Stimulated activated CD4-positive, alpha-beta T cell treated with anti-CD3 and anti-CD28 coated beads, TNF-alpha, amount 100 ng/mL, for 24 hours (primary cell): ENCODE results near the gene CARD19.

ENCODE experiments used
- DNase-seq, 3 experiments: peaks; one replicate each; pipeline ENCODE4 v3.0.0-alpha.2; 2020; ENCODE audit warnings: low read depth in 3 of 3

The CARD19 gene

DNA sequence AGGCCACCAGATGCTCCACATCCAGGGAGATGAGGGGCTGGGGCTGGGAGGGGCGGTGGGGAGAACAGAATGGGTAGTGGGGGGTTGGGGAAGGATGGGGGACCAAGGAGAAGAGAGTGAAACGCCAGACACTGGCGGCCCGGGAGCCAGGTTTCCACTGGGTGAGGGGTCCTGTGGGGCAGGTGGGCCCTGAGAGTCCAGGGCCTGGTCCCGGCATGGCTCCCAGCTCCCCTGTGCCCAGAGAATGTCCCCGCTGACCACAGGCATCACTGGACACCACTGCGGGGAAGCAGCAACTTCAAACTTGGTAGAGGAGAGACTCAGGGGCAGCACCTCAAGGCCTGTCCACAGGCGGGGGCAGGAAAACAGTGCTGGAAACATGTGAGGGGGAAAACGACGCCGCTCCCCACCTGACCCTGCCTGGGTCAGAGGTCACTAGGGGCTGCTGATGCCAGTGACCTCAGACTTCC lies 24.9 kb downstream of the CARD19 start:
- DNase-seq: no peak

DNA sequence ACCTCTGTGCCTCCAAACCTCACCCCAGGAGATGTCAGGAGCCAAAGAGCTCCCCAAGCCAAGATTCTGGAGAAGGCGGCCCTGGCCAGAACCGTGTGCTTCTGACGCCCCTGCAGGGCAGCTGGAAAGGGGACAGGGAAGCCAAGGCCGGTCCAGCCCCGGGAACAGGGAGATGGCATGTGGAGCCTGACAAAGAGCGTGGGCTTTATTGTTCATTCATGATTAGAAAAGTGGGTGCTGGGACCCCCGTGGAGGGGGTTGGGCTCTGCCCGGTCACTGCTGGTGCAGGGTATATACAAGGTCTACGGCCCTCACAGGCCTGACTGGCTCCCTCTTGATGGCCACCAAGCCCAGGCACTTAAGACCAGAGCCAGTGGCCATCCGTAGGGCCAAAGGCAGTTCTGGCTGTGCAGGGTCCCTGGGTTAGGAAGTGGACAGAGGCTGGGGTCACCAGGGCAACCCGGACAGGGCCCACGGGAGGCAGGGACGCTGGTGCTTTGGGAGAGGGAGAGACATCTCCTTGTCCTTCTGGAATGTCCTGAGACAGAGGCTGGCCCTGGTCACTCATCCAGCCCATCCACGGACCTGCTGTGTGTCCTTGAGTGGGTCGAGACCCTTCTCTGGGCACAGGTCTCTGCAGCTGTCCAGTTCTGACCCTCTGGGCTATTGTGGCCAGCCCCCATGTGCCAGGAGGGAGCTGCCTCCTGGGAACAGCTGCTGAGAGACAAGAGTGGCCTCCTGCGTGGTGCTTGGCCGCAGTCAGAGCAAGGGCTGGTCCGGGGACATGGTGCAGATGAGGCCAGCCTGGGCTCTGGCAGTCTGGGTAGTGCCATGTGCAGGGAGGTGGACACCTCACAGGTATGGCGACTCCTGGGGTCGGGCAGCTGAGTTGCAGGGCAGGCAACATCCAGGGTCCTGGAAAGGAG lies 25.6 kb downstream of the CARD19 start:
- DNase-seq: no peak

DNA sequence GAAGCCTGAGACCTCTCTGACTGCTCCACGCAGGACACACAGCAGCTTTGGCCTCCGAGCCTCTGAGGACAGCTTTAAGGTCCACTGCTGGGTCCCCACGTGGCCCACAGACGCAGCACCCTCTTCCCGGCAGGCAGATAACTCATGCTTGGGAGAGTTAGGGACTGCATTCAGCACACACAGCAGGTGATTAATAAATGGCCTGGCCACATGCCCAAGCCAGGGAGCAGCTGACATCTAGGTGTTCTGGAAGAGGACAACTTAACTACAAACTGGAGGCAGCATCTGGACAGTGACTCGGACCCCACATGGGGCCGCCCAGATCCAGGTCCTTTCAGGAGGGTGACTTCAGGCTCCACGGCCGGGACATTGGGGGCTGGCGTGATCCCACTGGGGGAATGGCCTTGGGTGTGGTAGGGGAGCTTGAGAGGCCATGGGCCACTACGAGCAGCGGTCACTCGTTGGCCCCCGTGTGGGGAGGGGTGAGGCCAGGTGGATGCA lies 26.8 kb downstream of the CARD19 start:
- no peak for DNase-seq

- no peak for DNase-seq
Observed at GRCh38 chr9:93123561-93124283, 27.7 kb downstream of the CARD19 start.

DNA sequence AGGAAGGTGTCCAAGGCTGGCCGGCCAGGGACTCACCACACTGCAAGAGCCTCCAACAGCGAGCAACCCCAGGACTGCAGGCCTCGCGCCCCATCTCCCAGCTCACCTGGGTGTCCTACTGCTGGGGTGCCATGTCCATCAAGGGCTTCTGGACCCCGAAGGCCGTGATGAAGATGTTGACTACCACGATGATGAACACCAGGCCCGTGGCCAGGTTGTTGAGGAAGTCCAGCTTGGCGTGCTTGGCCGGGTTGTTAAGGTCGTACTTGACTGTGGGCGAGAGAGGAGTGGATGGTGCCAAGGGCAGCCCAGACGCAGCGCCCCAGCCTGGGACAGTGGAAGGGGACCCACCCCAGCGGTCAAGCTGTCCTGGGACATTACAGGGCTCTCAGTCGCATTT lies 28.8 kb downstream of the CARD19 start:
- DNase-seq: no peak

DNA sequence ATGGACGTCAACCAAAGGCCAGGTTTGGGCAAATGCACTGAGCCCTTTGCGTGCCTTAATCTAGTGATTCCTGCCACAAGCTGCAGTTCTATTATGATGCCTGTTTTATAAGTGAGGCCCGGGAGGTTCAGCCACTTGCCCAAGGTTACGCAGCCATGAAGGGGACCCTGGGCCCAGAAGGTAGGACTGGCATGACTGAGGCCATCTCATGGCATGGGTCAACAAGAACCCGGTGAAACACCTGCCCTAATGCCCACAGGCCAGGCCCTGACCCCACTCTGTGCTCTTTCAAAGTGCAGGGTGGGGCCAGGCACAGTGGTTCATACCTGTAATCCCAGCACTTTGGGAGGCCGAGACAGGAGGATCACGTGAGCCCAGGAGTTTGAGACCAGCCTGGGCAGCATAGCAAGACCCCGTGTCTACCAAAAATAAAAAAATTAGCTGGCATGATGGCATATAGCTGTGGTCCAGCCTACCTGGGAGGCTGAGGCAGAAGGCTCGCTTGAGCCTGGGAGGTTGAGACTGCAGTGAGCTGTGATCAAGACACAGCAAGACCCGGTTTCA lies 29.4 kb downstream of the CARD19 start:
- no peak for DNase-seq

- no peak for DNase-seq
Observed at GRCh38 chr9:93126151-93126781, 30.2 kb downstream of the CARD19 start.

- no peak for DNase-seq
Observed at GRCh38 chr9:93126825-93127368, 30.9 kb downstream of the CARD19 start.

DNA sequence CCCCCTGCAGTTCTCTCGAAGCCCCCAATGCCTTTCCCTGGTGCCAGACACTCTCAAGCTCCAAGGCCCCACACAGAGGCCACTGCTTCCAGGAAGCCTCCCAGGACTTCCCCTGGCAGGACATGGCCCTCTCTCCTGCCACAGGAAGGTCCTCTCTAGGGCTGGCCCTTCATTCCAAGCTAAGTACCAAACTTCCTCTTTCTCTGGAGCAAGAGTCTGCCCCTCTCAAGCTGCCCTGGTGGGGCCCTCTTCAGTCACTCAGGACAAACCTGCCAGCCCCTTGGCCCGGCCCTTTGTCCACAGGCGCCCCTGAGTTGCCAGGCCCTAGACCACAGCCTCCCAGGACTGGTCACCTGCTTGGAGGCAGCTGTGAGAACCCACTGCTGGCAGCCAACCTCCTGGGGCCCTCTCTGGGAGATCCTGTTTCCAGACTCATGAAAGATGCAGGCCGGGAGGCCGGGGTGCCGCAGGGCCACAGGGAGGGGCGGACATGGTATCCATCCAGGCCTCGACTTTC lies 31.4 kb downstream of the CARD19 start:
- DNase-seq: no peak

GRCh38 chr9:93128011-93128714 lies 32.1 kb downstream of the CARD19 start:
- no peak for DNase-seq

GRCh38 chr9:93128715-93129224 lies 32.8 kb downstream of the CARD19 start:
- no peak for DNase-seq

- no peak for DNase-seq
Observed at GRCh38 chr9:93129286-93129685, 33.3 kb downstream of the CARD19 start.

GRCh38 chr9:93129691-93130500 lies 33.9 kb downstream of the CARD19 start:
- DNase-seq: no peak

GRCh38 chr9:93130861-93131481 lies 35.0 kb downstream of the CARD19 start:
- no peak for DNase-seq

- no peak for DNase-seq
Observed at GRCh38 chr9:93131599-93132286, 35.7 kb downstream of the CARD19 start.

GRCh38 chr9:93132287-93132927 lies 36.4 kb downstream of the CARD19 start:
- no peak for DNase-seq

- DNase-seq: no peak
Observed at GRCh38 chr9:93132946-93133680, 37.1 kb downstream of the CARD19 start.
